GM21619 (cell line): ENCODE results near the gene TXNL4B.

Experiments
- ATAC-seq: cut with Tn5 transposase; IDR thresholded peaks from one replicate; pipeline ENCODE4 v1.9.1; 2021; ENCODE audit not compliant: unreplicated experiment

The TXNL4B gene

GRCh38 chr16:72042157-72042660, 51.2 kb downstream of the TXNL4B start:
- ATAC-seq: no peak

GRCh38 chr16:72036098-72036497, 57.3 kb downstream of the TXNL4B start:
- ATAC-seq: no peak
